22Rv1 (cell line): ENCODE results near the gene BARX1.
"Not testable (repeated sequence)": the region's sequence is repeated elsewhere in the genome, so short reads cannot be mapped to it uniquely, and the experiment has no call there.

Experiments
- CTCF ChIP-seq: fragments of 450-650 bp; IDR thresholded peaks from 2 replicates; pipeline ENCODE4 v1.5.1; 2017; ENCODE audit warnings: mild to moderate bottlenecking
- ZFX ChIP-seq: fragments of 450-650 bp; IDR thresholded peaks from 2 replicates; pipeline ENCODE4 v1.6.1; 2017; ENCODE audit warnings: antibody characterized with exemption, borderline replicate concordance

- not testable (repeated sequence) for TF ChIP-seq CTCF, ZFX
These were observed 8.3 kb upstream of the BARX1 start for GRCh38 chr9:93963489-93963888.
